ENCODE measurements around the gene NCKAP5.
A peak's percentile ranks its signal among the peaks of the same experiment; 100 is the strongest.

Gene NCKAP5

DNA sequence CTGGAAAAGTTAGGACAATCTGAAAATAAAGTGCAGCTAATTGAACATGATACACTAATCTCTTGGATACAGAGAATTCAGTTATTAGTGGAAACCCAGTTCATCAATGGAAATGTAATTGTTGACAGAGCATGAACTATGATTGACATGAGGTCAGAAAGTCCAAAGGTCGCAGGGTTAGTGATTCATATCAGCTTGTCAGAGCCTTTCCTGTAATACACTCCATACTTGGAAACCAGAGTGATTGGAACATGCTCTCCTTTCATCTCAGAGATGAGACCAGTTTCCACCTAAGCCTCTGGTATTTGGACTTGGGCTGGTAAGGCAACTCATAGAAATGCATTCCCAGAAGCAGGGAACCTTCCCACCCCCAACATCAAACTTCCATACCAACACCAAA lies 8.5 kb upstream of the NCKAP5 start:
- H3K4me1 ChIP-seq (ENCODE audit: control insufficient read depth in 2 of 2, insufficient read depth in 2 of 2, low read length in 2 of 2) = no peaks in the 10 kb centered on the region
- H3K27me3 ChIP-seq (ENCODE audit: control insufficient read depth in 2 of 2, insufficient read depth in 2 of 2, low read length in 2 of 2) = no peaks in the 10 kb centered on the region
- no peak overlapping the region for H3K9ac ChIP-seq (ENCODE audit: low read depth in 1 of 2, low read length in 2 of 2)
- no peaks in the 10 kb centered on the region for H3K9me3 ChIP-seq (ENCODE audit: control insufficient read depth in 2 of 2, low read length in 2 of 2)
- H3K27ac ChIP-seq (ENCODE audit: low read depth in 2 of 2, low read length in 2 of 2) = no peak overlapping the region
- H3K36me3 ChIP-seq (ENCODE audit: control insufficient read depth in 2 of 2, insufficient read depth in 2 of 2, low read length in 2 of 2) = no peaks in the 10 kb centered on the region
- H3K4me3 ChIP-seq (ENCODE audit: low read length in 2 of 2) = no peak overlapping the region

- no peak overlapping the region for H3K27ac ChIP-seq (ENCODE audit: low read depth in 2 of 2, low read length in 2 of 2)
- no peaks in the 10 kb centered on the region for H3K4me1 ChIP-seq (ENCODE audit: control insufficient read depth in 2 of 2, insufficient read depth in 2 of 2, low read length in 2 of 2)
- no peak overlapping the region for H3K9ac ChIP-seq (ENCODE audit: low read depth in 1 of 2, low read length in 2 of 2)
- no peaks in the 10 kb centered on the region for H3K9me3 ChIP-seq (ENCODE audit: control insufficient read depth in 2 of 2, low read length in 2 of 2)
- no peaks in the 10 kb centered on the region for H3K36me3 ChIP-seq (ENCODE audit: control insufficient read depth in 2 of 2, insufficient read depth in 2 of 2, low read length in 2 of 2)
- H3K27me3 ChIP-seq (ENCODE audit: control insufficient read depth in 2 of 2, insufficient read depth in 2 of 2, low read length in 2 of 2) = no peaks in the 10 kb centered on the region
- H3K4me3 ChIP-seq (ENCODE audit: low read length in 2 of 2) = no peak overlapping the region
Measured at GRCh38 chr2:133574620-133575019, 6.4 kb upstream of the NCKAP5 start.

- Histone ChIP-seq H3K9me3 (ENCODE audit: control insufficient read depth in 2 of 2, low read length in 2 of 2) (no peaks in the 10 kb centered on the region), H3K9ac (ENCODE audit: low read depth in 1 of 2, low read length in 2 of 2) (no peak overlapping the region), H3K4me3 (ENCODE audit: low read length in 2 of 2) (no peak overlapping the region), H3K27ac (ENCODE audit: low read depth in 2 of 2, low read length in 2 of 2) (no peak overlapping the region), H3K27me3 (ENCODE audit: control insufficient read depth in 2 of 2, insufficient read depth in 2 of 2, low read length in 2 of 2) (no peaks in the 10 kb centered on the region), H3K4me1 (ENCODE audit: control insufficient read depth in 2 of 2, insufficient read depth in 2 of 2, low read length in 2 of 2) (no peaks in the 10 kb centered on the region), H3K36me3 (ENCODE audit: control insufficient read depth in 2 of 2, insufficient read depth in 2 of 2, low read length in 2 of 2) (no peaks in the 10 kb centered on the region)
Measured at GRCh38 chr2:133574186-133574585, 5.9 kb upstream of the NCKAP5 start.

DNA sequence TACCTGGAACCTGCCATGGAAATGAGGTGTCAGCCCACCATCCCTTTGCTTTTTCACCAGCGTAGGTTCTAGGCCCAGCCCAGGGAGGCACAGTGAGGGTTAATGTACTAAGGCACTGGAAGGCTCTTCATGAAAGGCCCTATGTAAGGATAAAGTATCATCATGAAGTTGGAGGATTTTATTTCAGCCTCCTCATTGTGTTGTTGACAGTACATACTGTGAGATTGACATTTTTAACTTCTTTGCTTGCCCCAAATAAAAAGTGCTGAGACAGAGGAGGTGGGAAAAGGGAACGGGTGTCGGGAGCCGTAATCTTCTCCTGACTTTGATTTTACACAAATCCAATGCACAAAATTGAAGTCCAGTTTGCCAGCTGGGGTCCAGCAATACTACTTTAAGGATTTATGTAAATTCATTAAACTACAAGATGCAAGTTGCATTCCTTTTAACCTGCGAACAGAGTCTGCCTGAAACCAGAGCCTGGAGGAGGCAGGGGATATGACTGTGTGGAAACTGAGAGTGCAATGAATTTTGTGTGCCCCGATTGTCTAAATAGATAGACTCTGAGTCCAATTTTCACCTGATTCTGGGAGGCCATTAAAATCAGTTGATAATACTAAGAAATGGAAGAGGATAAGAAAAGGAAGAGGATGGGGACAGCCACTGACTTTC lies 5.4 kb upstream of the NCKAP5 start:
- no peak overlapping the region for H3K9ac ChIP-seq (ENCODE audit: low read depth in 1 of 2, low read length in 2 of 2)
- H3K9me3 ChIP-seq (ENCODE audit: control insufficient read depth in 2 of 2, low read length in 2 of 2) = no peaks in the 10 kb centered on the region
- no peak overlapping the region for H3K27ac ChIP-seq (ENCODE audit: low read depth in 2 of 2, low read length in 2 of 2)
- no peaks in the 10 kb centered on the region for H3K27me3 ChIP-seq (ENCODE audit: control insufficient read depth in 2 of 2, insufficient read depth in 2 of 2, low read length in 2 of 2)
- H3K4me1 ChIP-seq (ENCODE audit: control insufficient read depth in 2 of 2, insufficient read depth in 2 of 2, low read length in 2 of 2) = no peaks in the 10 kb centered on the region
- H3K36me3 ChIP-seq (ENCODE audit: control insufficient read depth in 2 of 2, insufficient read depth in 2 of 2, low read length in 2 of 2) = no peaks in the 10 kb centered on the region
- H3K4me3 ChIP-seq (ENCODE audit: low read length in 2 of 2) = no peak overlapping the region

GRCh38 chr2:133571249-133571648 lies 3.0 kb upstream of the NCKAP5 start:
- Histone ChIP-seq H3K27ac (ENCODE audit: low read depth in 2 of 2, low read length in 2 of 2) (no peak overlapping the region), H3K4me1 (ENCODE audit: control insufficient read depth in 2 of 2, insufficient read depth in 2 of 2, low read length in 2 of 2) (peaks cover 0 to 10% of the 10 kb centered on the region in 2 donors), H3K9ac (ENCODE audit: low read depth in 1 of 2, low read length in 2 of 2) (no peak overlapping the region), H3K36me3 (ENCODE audit: control insufficient read depth in 2 of 2, insufficient read depth in 2 of 2, low read length in 2 of 2) (no peaks in the 10 kb centered on the region), H3K4me3 (ENCODE audit: low read length in 2 of 2) (no peak overlapping the region), H3K27me3 (ENCODE audit: control insufficient read depth in 2 of 2, insufficient read depth in 2 of 2, low read length in 2 of 2) (no peaks in the 10 kb centered on the region), H3K9me3 (ENCODE audit: control insufficient read depth in 2 of 2, low read length in 2 of 2) (no peaks in the 10 kb centered on the region)

DNA sequence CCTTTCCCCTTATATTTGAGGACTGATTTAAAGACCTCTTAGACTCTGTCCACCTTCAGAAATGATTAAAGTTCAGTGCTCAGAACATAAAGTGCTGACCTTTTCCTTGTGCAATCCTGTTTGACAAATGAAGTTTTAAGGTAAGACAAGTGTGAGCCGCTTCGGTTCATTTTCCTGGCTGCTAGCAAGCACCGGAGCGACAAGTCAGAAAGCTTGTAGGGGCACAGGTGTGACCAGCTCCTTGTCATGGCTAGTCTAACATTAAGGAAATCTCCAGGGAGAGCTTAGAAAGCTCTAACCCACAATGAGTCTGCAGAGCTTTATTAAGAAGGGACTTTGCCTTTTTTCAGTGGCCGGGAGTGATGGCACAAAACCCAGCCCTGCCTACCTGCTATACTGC lies 2.3 kb upstream of the NCKAP5 start:
- no peak overlapping the region for H3K9ac ChIP-seq (ENCODE audit: low read depth in 1 of 2, low read length in 2 of 2)
- H3K4me3 ChIP-seq (ENCODE audit: low read length in 2 of 2) = no peak overlapping the region
- H3K4me1 ChIP-seq (ENCODE audit: control insufficient read depth in 2 of 2, insufficient read depth in 2 of 2, low read length in 2 of 2) = peaks cover 0 to 10% of the 10 kb centered on the region in 2 donors
- H3K36me3 ChIP-seq (ENCODE audit: control insufficient read depth in 2 of 2, insufficient read depth in 2 of 2, low read length in 2 of 2) = no peaks in the 10 kb centered on the region
- H3K9me3 ChIP-seq (ENCODE audit: control insufficient read depth in 2 of 2, low read length in 2 of 2) = no peaks in the 10 kb centered on the region
- H3K27me3 ChIP-seq (ENCODE audit: control insufficient read depth in 2 of 2, insufficient read depth in 2 of 2, low read length in 2 of 2) = no peaks in the 10 kb centered on the region
- no peak overlapping the region for H3K27ac ChIP-seq (ENCODE audit: low read depth in 2 of 2, low read length in 2 of 2)

- no peaks in the 10 kb centered on the region for H3K27me3 ChIP-seq (ENCODE audit: control insufficient read depth in 2 of 2, insufficient read depth in 2 of 2, low read length in 2 of 2)
- H3K4me1 ChIP-seq (ENCODE audit: control insufficient read depth in 2 of 2, insufficient read depth in 2 of 2, low read length in 2 of 2) = peaks cover 0 to 10% of the 10 kb centered on the region in 2 donors
- no peak overlapping the region for H3K4me3 ChIP-seq (ENCODE audit: low read length in 2 of 2)
- H3K36me3 ChIP-seq (ENCODE audit: control insufficient read depth in 2 of 2, insufficient read depth in 2 of 2, low read length in 2 of 2) = no peaks in the 10 kb centered on the region
- no peaks in the 10 kb centered on the region for H3K9me3 ChIP-seq (ENCODE audit: control insufficient read depth in 2 of 2, low read length in 2 of 2)
- no peak overlapping the region for H3K27ac ChIP-seq (ENCODE audit: low read depth in 2 of 2, low read length in 2 of 2)
- no peak overlapping the region for H3K9ac ChIP-seq (ENCODE audit: low read depth in 1 of 2, low read length in 2 of 2)
Measured at GRCh38 chr2:133569286-133569830, 1.1 kb upstream of the NCKAP5 start.

GRCh38 chr2:133568598-133568997 lies 335 bp upstream of the NCKAP5 start:
- Histone ChIP-seq H3K36me3 (ENCODE audit: control insufficient read depth in 2 of 2, insufficient read depth in 2 of 2, low read length in 2 of 2) (no peaks in the 10 kb centered on the region), H3K27ac (ENCODE audit: low read depth in 2 of 2, low read length in 2 of 2) (peak overlapping the region; percentile 16 to 56), H3K9me3 (ENCODE audit: control insufficient read depth in 2 of 2, low read length in 2 of 2) (no peaks in the 10 kb centered on the region), H3K4me3 (ENCODE audit: low read length in 2 of 2) (peak overlapping the region; percentile 33 to 53), H3K4me1 (ENCODE audit: control insufficient read depth in 2 of 2, insufficient read depth in 2 of 2, low read length in 2 of 2) (peaks cover 0 to 10% of the 10 kb centered on the region in 2 donors), H3K27me3 (ENCODE audit: control insufficient read depth in 2 of 2, insufficient read depth in 2 of 2, low read length in 2 of 2) (no peaks in the 10 kb centered on the region), H3K9ac (ENCODE audit: low read depth in 1 of 2, low read length in 2 of 2) (peak overlapping the region in 1 of 2 donors; percentile 59)

DNA sequence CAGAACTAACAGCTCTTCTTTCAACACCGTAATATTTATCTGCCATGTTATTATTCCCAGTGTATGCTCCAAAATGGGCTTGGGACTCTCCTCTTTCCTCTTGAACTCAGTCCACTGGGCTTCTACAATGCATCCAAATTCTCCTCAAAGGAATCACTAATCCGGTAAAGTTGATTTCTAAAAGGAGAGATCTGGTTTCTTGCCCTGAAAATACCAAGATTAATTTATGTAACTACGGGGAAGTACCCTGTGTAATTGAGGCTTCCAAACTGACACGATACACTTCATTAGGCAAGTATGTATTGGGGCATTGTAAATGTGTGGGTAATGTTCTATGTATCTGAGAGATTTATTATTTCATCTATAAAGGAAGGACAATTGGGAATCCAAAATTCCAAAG lies 5.7 kb downstream of the NCKAP5 start:
- H3K4me1 ChIP-seq (ENCODE audit: control insufficient read depth in 2 of 2, insufficient read depth in 2 of 2, low read length in 2 of 2) = peaks cover 0 to 6% of the 10 kb centered on the region in 2 donors
- H3K36me3 ChIP-seq (ENCODE audit: control insufficient read depth in 2 of 2, insufficient read depth in 2 of 2, low read length in 2 of 2) = no peaks in the 10 kb centered on the region
- no peak overlapping the region for H3K4me3 ChIP-seq (ENCODE audit: low read length in 2 of 2)
- H3K9me3 ChIP-seq (ENCODE audit: control insufficient read depth in 2 of 2, low read length in 2 of 2) = no peaks in the 10 kb centered on the region
- no peak overlapping the region for H3K27ac ChIP-seq (ENCODE audit: low read depth in 2 of 2, low read length in 2 of 2)
- no peak overlapping the region for H3K9ac ChIP-seq (ENCODE audit: low read depth in 1 of 2, low read length in 2 of 2)
- H3K27me3 ChIP-seq (ENCODE audit: control insufficient read depth in 2 of 2, insufficient read depth in 2 of 2, low read length in 2 of 2) = no peaks in the 10 kb centered on the region

DNA sequence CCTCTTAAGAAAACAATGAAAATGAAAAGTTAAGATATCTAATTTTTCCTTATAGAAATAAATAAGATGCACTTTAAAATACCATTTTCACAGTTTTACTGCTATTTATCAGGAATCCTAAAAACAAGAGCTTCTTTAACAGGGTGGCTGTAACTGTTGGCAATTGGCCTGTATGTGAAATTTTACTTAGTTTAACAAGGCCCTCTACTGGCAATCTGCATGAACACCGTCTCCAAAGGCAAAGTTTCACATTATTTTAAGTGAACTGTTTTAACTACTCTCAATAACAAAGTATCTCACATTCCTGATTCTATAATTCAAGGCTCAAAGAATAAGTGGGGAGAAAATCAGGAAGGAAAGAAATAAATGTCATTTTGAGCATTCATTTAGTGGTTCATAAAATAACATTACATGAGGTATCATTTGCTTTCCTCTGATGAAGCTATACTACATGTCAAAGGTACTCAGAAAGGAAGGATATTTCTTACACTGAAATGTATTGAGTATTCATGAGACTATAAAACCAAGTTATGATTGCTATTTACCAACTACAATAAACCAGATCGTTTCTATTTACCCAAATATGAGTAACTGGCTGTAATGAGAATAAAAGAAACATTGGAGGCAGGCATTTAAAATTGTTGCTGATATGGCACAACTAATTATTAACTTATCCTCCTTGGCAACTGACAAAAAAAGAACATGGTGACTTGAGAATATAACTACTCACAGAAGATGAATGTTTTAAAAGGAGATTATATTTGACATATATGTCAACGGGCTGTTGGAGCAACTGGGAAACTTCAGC lies 7.0 kb downstream of the NCKAP5 start:
- H3K4me3 ChIP-seq (ENCODE audit: low read length in 2 of 2) = no peak overlapping the region
- no peaks in the 10 kb centered on the region for H3K9me3 ChIP-seq (ENCODE audit: control insufficient read depth in 2 of 2, low read length in 2 of 2)
- no peaks in the 10 kb centered on the region for H3K36me3 ChIP-seq (ENCODE audit: control insufficient read depth in 2 of 2, insufficient read depth in 2 of 2, low read length in 2 of 2)
- no peak overlapping the region for H3K27ac ChIP-seq (ENCODE audit: low read depth in 2 of 2, low read length in 2 of 2)
- H3K9ac ChIP-seq (ENCODE audit: low read depth in 1 of 2, low read length in 2 of 2) = peak overlapping the region in 1 of 2 donors; percentile 6
- no peaks in the 10 kb centered on the region for H3K4me1 ChIP-seq (ENCODE audit: control insufficient read depth in 2 of 2, insufficient read depth in 2 of 2, low read length in 2 of 2)
- H3K27me3 ChIP-seq (ENCODE audit: control insufficient read depth in 2 of 2, insufficient read depth in 2 of 2, low read length in 2 of 2) = no peaks in the 10 kb centered on the region
